SIG-M5 (cell line): ENCODE results near the gene PNPLA2.
A peak's percentile ranks its signal among the peaks of the same experiment; 100 is the strongest.

Source experiments
- DNase-seq: peaks from one replicate; lab custom pipeline; 2025; lab: John Stamatoyannopoulos, UW

Gene PNPLA2

DNA sequence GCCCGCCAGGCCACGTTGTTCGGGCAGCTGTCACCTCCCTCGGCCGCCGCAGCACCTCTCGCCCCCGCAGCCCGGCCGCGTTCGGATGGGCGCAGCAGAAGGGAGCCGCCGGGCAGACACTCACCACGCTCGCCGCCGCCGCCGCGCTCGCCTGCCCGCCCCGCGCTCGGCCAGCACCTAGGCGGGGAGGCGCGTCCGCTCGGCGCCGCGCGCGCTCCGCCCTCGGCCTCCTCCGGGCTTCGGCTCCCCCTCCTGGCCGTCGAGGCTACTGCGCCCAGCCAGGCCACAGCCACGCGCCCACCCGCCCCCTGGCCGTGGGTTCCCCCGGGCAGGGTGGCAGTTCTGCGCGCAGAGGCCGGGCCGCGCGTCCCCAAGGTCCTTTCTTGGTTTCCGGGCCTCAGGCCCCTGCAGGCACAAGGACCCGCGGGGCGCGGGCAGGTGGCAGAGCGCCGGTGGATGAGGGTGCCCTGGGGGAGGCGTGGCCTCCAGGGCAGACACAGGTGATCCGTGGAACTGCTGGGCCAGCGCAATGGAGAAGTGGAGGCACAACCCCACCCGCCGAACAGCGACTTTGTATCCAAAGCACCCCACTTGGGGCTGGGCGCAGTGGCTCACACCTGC is 20.5 kb upstream of the PNPLA2 start, which contains the start of gene SLC25A22:
SLC25A22 (minus strand) TSS at position 189 of the 621 bp plus-strand sequence. CDS start 3,275 bp downstream, outside the sequence.
- no peak for DNase-seq

GRCh38 chr11:799641-800316 is 18.9 kb upstream of the PNPLA2 start:
- DNase-seq = no peak

- DNase-seq = no peak
Measured at GRCh38 chr11:800473-800872, 18.2 kb upstream of the PNPLA2 start.

DNA sequence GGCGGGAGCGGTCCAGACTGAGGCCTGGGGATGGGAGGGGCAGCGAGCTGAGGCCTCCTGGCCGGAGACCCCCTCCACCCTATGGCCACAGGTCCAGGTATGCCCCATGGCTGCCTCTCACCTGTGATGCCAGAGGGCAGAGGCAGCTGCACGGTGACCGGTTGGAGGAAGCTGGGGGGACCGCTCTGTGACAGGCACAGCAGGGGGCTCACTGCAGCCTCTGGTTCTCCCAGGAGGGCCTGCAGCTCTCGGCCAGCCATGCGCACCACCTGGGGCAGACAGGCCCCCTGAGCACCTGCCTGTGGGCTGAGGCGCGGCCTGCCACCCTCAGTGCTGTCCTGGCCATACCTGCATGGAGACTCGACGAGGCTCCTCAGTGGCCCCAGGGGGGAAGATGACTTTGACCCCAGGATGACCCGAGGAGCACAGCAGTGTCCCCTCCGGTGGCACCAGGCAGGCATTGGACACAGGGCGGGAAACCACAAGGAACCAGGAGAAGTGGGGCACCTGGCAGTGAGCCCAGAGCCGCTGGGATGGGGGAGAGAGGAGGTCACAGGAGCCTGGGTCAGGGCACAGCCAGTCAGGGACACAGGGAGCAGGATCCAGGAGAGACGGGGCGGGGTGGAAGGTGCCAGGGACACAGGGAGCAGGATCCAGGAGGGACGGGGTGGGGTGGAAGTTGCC is 17.5 kb upstream of the PNPLA2 start:
- DNase-seq = no peak

GRCh38 chr11:802018-802617 is 16.6 kb upstream of the PNPLA2 start:
- DNase-seq = no peak

GRCh38 chr11:802693-803466 is 15.8 kb upstream of the PNPLA2 start:
- no peak for DNase-seq

- DNase-seq = no peak
Measured at GRCh38 chr11:803467-803742, 15.3 kb upstream of the PNPLA2 start.

DNA sequence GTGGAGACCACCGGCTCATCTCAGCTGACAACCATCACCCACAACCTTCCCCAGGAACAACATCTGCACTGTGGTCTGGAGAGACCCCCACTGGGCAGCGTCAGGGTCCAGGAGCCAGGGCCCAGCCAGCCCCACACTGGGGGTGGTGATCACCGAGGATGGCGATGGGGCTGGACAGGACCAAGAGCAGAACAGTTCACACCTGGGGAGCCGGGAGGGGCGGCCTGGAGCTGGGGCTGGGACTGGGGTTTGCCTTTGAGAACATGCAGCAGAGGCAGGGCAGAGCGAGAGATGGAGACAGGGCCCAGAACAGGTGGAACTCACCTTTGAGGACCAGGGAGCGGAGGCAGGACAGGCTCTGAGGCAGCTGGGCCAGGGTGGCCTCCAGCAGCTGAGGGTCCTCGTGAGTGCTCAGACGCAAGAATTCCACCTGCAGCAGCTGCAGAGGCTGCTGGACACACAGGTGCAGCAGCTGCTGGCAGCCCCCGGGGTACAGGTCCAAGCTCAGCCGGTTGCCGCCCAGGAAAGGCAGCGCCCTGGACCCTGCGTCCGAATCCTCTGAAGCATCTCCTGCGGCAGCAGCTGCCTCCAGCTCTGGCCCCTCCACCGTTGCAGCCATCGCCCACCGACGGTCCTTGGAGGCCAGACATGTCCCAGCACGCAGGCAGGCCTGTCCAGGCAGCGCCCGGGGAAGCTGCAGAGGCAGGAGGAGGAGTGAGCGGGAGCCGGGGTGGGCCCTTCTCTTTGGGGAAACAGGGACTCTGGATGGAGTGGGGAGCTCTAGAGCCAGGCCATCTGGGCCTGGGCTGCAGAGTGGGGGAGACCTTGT is 14.7 kb upstream of the PNPLA2 start:
- no peak for DNase-seq

DNA sequence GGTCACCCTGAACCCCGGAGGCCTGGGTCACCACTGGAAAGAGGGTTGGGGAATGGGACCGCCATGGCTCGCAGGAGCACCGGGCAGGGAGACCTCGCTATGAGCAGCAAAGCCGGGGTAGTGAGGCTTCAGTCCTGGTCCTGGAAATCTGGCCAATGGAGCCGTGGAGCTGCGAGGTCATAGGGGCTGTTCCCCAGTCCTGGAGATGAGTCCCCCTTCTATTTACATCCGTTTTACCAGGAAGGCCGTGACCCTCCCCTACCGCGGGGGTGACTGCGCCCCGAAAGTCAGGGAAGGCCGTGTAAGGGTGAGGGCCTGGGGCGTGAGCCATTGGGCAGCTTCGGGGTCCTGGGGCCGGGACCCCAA is 14.1 kb upstream of the PNPLA2 start:
- no peak for DNase-seq

DNA sequence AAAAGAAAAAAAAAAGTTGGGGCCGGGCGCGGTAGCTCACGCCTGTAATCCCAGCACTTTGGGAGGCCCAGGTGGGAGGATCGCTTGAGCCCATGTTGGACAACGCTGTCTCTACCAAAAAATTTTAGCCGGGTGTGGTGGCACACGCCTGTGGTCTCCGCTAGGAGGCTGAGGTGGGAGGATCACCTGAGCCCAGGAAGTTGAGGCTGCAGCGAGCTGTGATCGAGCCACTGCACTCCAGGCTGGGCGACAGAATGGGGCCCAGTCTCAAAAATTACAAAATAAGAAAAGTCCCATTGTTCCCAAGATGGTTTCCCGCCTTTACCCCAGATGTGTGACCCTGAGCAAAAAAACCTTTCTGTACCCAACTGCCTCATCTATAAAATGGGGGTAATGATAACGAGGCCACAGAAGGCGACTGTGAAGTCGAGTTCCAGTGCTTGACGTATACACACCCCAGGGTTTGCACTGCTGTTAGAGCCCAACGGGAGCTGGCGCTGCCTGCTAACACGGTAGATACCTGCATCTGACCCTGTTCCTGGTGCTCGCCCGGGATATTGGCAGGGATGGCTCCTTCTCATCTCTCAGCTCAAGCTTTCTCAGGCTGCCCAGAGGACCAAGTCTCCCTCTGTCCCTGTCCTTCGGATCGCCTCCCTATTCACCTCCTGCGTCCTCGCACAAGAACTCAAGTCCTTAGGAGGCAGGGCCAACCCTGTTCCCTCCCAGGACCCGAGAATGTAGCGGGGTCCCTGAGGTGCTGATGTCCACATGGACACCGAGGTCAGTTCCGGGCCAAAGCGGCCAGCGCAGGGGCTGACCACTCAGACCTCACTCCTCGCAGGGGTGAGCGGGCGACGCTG is 10.1 kb upstream of the PNPLA2 start:
- no peak for DNase-seq

- DNase-seq = peak; percentile 67
Measured at GRCh38 chr11:809287-810039, 9.3 kb upstream of the PNPLA2 start, which contains the start of gene RPLP2. Gene RPLP2 (plus strand): TSS chr11:809967. CDS start chr11:810235, 268 bp downstream.

- no peak for DNase-seq
Measured at GRCh38 chr11:810040-810567, 8.6 kb upstream of the PNPLA2 start.

- no peak for DNase-seq
Measured at GRCh38 chr11:811446-812245, 7.1 kb upstream of the PNPLA2 start.

GRCh38 chr11:812390-812789 is 6.3 kb upstream of the PNPLA2 start:
- no peak for DNase-seq

- DNase-seq = no peak
Measured at GRCh38 chr11:813072-813455, 5.7 kb upstream of the PNPLA2 start.

GRCh38 chr11:813456-814096 is 5.1 kb upstream of the PNPLA2 start:
- DNase-seq = no peak

GRCh38 chr11:815675-816432 is 2.9 kb upstream of the PNPLA2 start:
- no peak for DNase-seq
